CD4-positive, alpha-beta T cell (primary cell): ENCODE results near the gene ABITRAM. TPM values are rescaled to one million over a fixed set of nuclear protein-coding genes. Genes with fewer than 3 reads are reported as not detected.
"Not testable (repeated sequence)": the region's sequence is repeated elsewhere in the genome, so short reads cannot be mapped to it uniquely, and the experiment has no call there.

ENCODE experiments used
- ATAC-seq: fragments of 200-7000 bp; cut with Tn5 transposase; one replicate; pipeline ENCODE4 v1.10.0; 2022; ENCODE audit warnings: mild to moderate bottlenecking; ENCODE audit not compliant: poor library complexity
- CTCF ChIA-PET: fragments of 350-600 bp; sonication (Branson Sonifier 250); formaldehyde crosslinking; loops from one replicate; lab custom pipeline; 2021; ENCODE audit warnings: antibody characterized with exemption, inconsistent platforms; lab: Charles Lee
- POLR2A ChIA-PET: fragments of 350-600 bp; sonication (Branson Sonifier 250); formaldehyde crosslinking; loops from one replicate; lab custom pipeline; 2021; ENCODE audit warnings: antibody characterized with exemption, inconsistent platforms; lab: Charles Lee
- DNase-seq, 14 experiments: peaks; one replicate each; pipeline ENCODE4 v3.0.0-alpha.2; 2013 to 2020; ENCODE audit warnings: mixed read lengths in 2 of 14
- H3K27ac ChIP-seq, 2 donors: one replicate each; pipeline versions ENCODE4 v1.5.1 to v1.7.0; 2013; ENCODE audit warnings: low read length in 2 of 2, low read depth in 1 of 2, mild to moderate bottlenecking in 1 of 2
- H3K27me3 ChIP-seq, 2 experiments: 1 replicate in 1 of 2; 2 replicates in 1 of 2; pipeline versions ENCODE4 v1.6.1 to v1.7.0; 2013; ENCODE audit warnings: low read length in 2 of 2, control low read depth in 1 of 2, mild to moderate bottlenecking in 1 of 2, moderate library complexity in 1 of 2; ENCODE audit not compliant: insufficient read depth in 2 of 2, control insufficient read depth in 1 of 2
- H3K36me3 ChIP-seq: one replicate; pipeline ENCODE4 v1.6.1; 2013; ENCODE audit warnings: low read length, control low read depth; ENCODE audit not compliant: insufficient read depth
- H3K4me1 ChIP-seq: one replicate; pipeline ENCODE4 v1.6.1; 2013; ENCODE audit warnings: low read length, control low read depth; ENCODE audit not compliant: insufficient read depth
- H3K4me3 ChIP-seq: one replicate; pipeline ENCODE4 v1.5.1; 2013; ENCODE audit warnings: mild to moderate bottlenecking, low read length, moderate library complexity
- H3K9me3 ChIP-seq, 2 experiments: 1 replicate in 1 of 2; 2 replicates in 1 of 2; pipeline versions ENCODE4 v1.6.1 to v1.7.0; 2013; ENCODE audit warnings: low read length in 2 of 2, mild to moderate bottlenecking in 2 of 2, control low read depth in 1 of 2, moderate library complexity in 1 of 2; ENCODE audit not compliant: control insufficient read depth in 1 of 2, insufficient read depth in 1 of 2
- H3K27ac Mint-ChIP-seq: one replicate; pipeline ENCODE4 v1.8.0; 2020; ENCODE audit warnings: mixed read lengths
- H3K27me3 Mint-ChIP-seq: one replicate; pipeline ENCODE4 v1.8.0; 2021; ENCODE audit warnings: mixed read lengths
- H3K36me3 Mint-ChIP-seq: one replicate; pipeline ENCODE4 v1.8.0; 2021; ENCODE audit warnings: low read depth, mixed read lengths
- H3K4me1 Mint-ChIP-seq: one replicate; pipeline ENCODE4 v1.8.0; 2021; ENCODE audit warnings: low read depth, mixed read lengths
- H3K4me3 Mint-ChIP-seq: one replicate; pipeline ENCODE4 v1.8.0; 2020; ENCODE audit warnings: mild to moderate bottlenecking, mixed read lengths
- H3K9me3 Mint-ChIP-seq: one replicate; pipeline ENCODE4 v1.8.0; 2020; ENCODE audit warnings: mixed read lengths
- CTCF ChIP-seq: fragments of 200-600 bp; IDR thresholded peaks from one replicate; pipeline ENCODE4 v1.8.0; 2022; ENCODE audit warnings: antibody characterized with exemption, mild to moderate bottlenecking
- intact Hi-C, 2 experiments: fragments of 100-400 bp; cut with DNase I in 1 of 2; cut with micrococcal nuclease in 1 of 2; formaldehyde crosslinking; loops; one replicate each; pipeline versions ENCODE4 v1.15.1 to v1.9.0; 2023 to 2025; cut with DNase I, micrococcal nuclease
- polyA plus RNA-seq, 2 donors: library from polyadenylated mRNA; unstranded; fragments of 120-200 nt; gene quantifications; one replicate each; pipeline ENCODE4 v1.2.1, GENCODE V29; 2013
- total RNA-seq, 174 experiments: library from RNA in 2 of 174; stranded (reverse) in 2 of 174; gene quantifications; one replicate each; pipeline ENCODE4 v1.2.3 and lab custom pipeline; 2021 to 2026

ABITRAM gene
- total RNA-seq (10 to 100 TPM; 10.4 to 11.7 TPM), total RNA-seq (lab: John Stamatoyannopoulos, UW) (9.9 to 33.2 (median 16.7) reads per million in 172 experiments)
- 12.4 TPM for polyA plus RNA-seq (2013, experiment 1 of 2)
- 11.7 TPM for polyA plus RNA-seq (2013, experiment 2 of 2)

- H3K27me3 ChIP-seq, result no peaks in the 10 kb centered on the region
- H3K9me3 Mint-ChIP-seq, result no peaks in the 10 kb centered on the region
- peaks cover 23% of the 10 kb centered on the region for H3K4me1 ChIP-seq
- ChIA-PET POLR2A (interaction anchor here (1.0 to 1.6 kb wide), 5 partner anchors 20 to 185 kb away, joined by 3 to 8 read pairs (median 4); partner anchors contain the start of genes CTNNAL1 and TMEM245), CTCF (no interaction called here)
- H3K4me3 ChIP-seq, result peak within 1 kb of the TSS; percentile 97
- DNase-seq, result peak in 13 of 14 experiments; percentile 54 to 96 (median 76)
- H3K27ac ChIP-seq, result peak within 1 kb of the TSS; percentile 77 to 93
- H3K36me3 Mint-ChIP-seq, result peaks cover 46% of the 10 kb centered on the region
- ATAC-seq, result peak; percentile 72
- peaks cover 53% of the 10 kb centered on the region for H3K4me1 Mint-ChIP-seq
- no peaks in the 10 kb centered on the region for H3K27me3 Mint-ChIP-seq
- H3K4me3 Mint-ChIP-seq, result peak within 1 kb of the TSS; percentile 99
- H3K27ac Mint-ChIP-seq, result peak within 1 kb of the TSS; percentile 95
- H3K9me3 ChIP-seq, result no peaks in the 10 kb centered on the region
- TF ChIP-seq CTCF, result no peak
- peaks cover 13% of the 10 kb centered on the region for H3K36me3 ChIP-seq
- intact Hi-C loops, result loop anchor here (1.0 to 10.0 kb wide), 6 partner anchors 20 to 1320 kb away; partner anchors contain the start of genes CTNNAL1 (in 2 of the 2), EPB41L4B (in 1 of the 2), TMEM245 (in 1 of the 2) and TXN (in 1 of the 2)
Observed at GRCh38 chr9:108934323-108934893, at the start of gene ABITRAM. Gene ABITRAM (plus strand): TSS chr9:108934400. CDS start chr9:108934487, 87 bp downstream.

- DNase-seq (no peak), ATAC-seq (no peak)
- peaks cover 85% of the 10 kb centered on the region for H3K36me3 Mint-ChIP-seq
- H3K4me1 ChIP-seq, result no peaks in the 10 kb centered on the region
- H3K27me3 Mint-ChIP-seq, result no peaks in the 10 kb centered on the region
- no peaks in the 10 kb centered on the region for H3K9me3 ChIP-seq
- no peak for TF ChIP-seq CTCF
- H3K4me1 Mint-ChIP-seq, result no peaks in the 10 kb centered on the region
- intact Hi-C loops, result loop anchor here in 1 of 2 experiments (5.0 kb wide), 1 partner anchor 313 kb away; no protein-coding TSS in a partner anchor
- no peaks in the 10 kb centered on the region for H3K27me3 ChIP-seq
- H3K9me3 Mint-ChIP-seq, result no peaks in the 10 kb centered on the region
- H3K4me3 ChIP-seq, result no peak overlapping the region
- H3K36me3 ChIP-seq, result peaks cover 58% of the 10 kb centered on the region
- ChIA-PET CTCF (no interaction called here), POLR2A (no interaction called here)
- no peak overlapping the region for H3K4me3 Mint-ChIP-seq
- no peak overlapping the region for H3K27ac ChIP-seq
- H3K27ac Mint-ChIP-seq, result no peak overlapping the region
Observed at GRCh38 chr9:108884701-108885100, 49.5 kb upstream of the ABITRAM start.

- H3K27ac Mint-ChIP-seq, result no peak overlapping the region
- peak in 1 of 14 experiments; percentile 6 for DNase-seq
Observed at GRCh38 chr9:108885643-108886348, 48.4 kb upstream of the ABITRAM start.

GRCh38 chr9:108886594-108887271 lies 47.5 kb upstream of the ABITRAM start:
- H3K4me3 ChIP-seq, H3K27ac Mint-ChIP-seq, H3K4me1 Mint-ChIP-seq, H3K4me1 ChIP-seq, POLR2A ChIA-PET, ATAC-seq, H3K9me3 Mint-ChIP-seq, DNase-seq, H3K4me3 Mint-ChIP-seq, H3K27me3 Mint-ChIP-seq, H3K27ac ChIP-seq, CTCF ChIA-PET, H3K9me3 ChIP-seq, H3K27me3 ChIP-seq: not testable (repeated sequence)
- H3K36me3 ChIP-seq, result peaks cover 62% of the 10 kb centered on the region
- peaks cover 86% of the 10 kb centered on the region for H3K36me3 Mint-ChIP-seq
- intact Hi-C loops, result loop anchor here in 1 of 2 experiments (5.0 kb wide), 1 partner anchor 311 kb away; no protein-coding TSS in a partner anchor

More at GRCh38 chr9:108885643-108886348, 48.4 kb upstream of the ABITRAM start:
- Mint-ChIP-seq H3K9me3 (no peaks in the 10 kb centered on the region), H3K4me3 (no peak overlapping the region), H3K4me1 (no peaks in the 10 kb centered on the region), H3K27me3 (no peaks in the 10 kb centered on the region), H3K36me3 (peaks cover 85% of the 10 kb centered on the region)
- TF ChIP-seq CTCF, result no peak
- intact Hi-C loops, result loop anchor here in 1 of 2 experiments (5.0 kb wide), 1 partner anchor 312 kb away; no protein-coding TSS in a partner anchor
- no peak for ATAC-seq
- no peak overlapping the region for H3K27ac ChIP-seq
- H3K9me3 ChIP-seq, result no peaks in the 10 kb centered on the region
- H3K27me3 ChIP-seq, result no peaks in the 10 kb centered on the region
- ChIA-PET POLR2A (no interaction called here), CTCF (no interaction called here)
- H3K4me3 ChIP-seq, result no peak overlapping the region
- H3K4me1 ChIP-seq, result no peaks in the 10 kb centered on the region
- peaks cover 58% of the 10 kb centered on the region for H3K36me3 ChIP-seq
